Spinal cord (tissue), 10 donors: ENCODE measurements around the gene LTBP1. TPM values are rescaled to one million over a fixed set of nuclear protein-coding genes. Genes with fewer than 3 reads are reported as not detected.

Source experiments
- DNase-seq, 6 donors: peaks; one replicate each; pipeline versions ENCODE4 v3.0.0 to v3.0.0-alpha.2; 2013 to 2015; ENCODE audit warnings: low spot score in 6 of 6, low read depth in 4 of 6
- H3K27ac ChIP-seq: one replicate; pipeline ENCODE4 v1.5.1; 2013; ENCODE audit warnings: low read depth, low read length, control low read depth
- H3K27me3 ChIP-seq: one replicate; pipeline ENCODE4 v1.6.1; 2013; ENCODE audit warnings: low read length; ENCODE audit not compliant: control insufficient read depth, insufficient read depth
- H3K36me3 ChIP-seq: one replicate; pipeline ENCODE4 v1.6.1; 2013; ENCODE audit warnings: low read length; ENCODE audit not compliant: control insufficient read depth, insufficient read depth
- H3K4me1 ChIP-seq: one replicate; pipeline ENCODE4 v1.6.1; 2013; ENCODE audit warnings: low read length; ENCODE audit not compliant: control insufficient read depth, insufficient read depth
- H3K4me3 ChIP-seq: one replicate; pipeline ENCODE4 v1.5.1; 2013; ENCODE audit warnings: low read depth, low read length, control low read depth
- H3K9me3 ChIP-seq: one replicate; pipeline ENCODE4 v1.6.1; 2013; ENCODE audit warnings: low read length; ENCODE audit not compliant: control insufficient read depth, insufficient read depth
- WGBS: methylation state at CpG from one replicate; pipeline ENCODE4 v1.1.5; 2013; ENCODE audit warnings: missing lambda C conversion rate; ENCODE audit not compliant: insufficient coverage; 5-methylcytosine and 5-hydroxymethylcytosine counted together
- polyA plus RNA-seq, 2 donors: library from polyadenylated mRNA; unstranded; fragments of 120-200 nt; gene quantifications; one replicate each; pipeline ENCODE4 v1.2.1, GENCODE V29; 2013; ENCODE audit not compliant: insufficient read length in 2 of 2
- total RNA-seq, 2 donors: library from RNA; depleted of rRNA in 1 of 2; stranded (reverse); fragments of 120-200 nt in 1 of 2; fragments of >200 nt in 1 of 2; gene quantifications; one replicate each; pipeline versions ENCODE4 v1.2.3 to v1.2.4, GENCODE V29; 2013 to 2014
- donor health status: healthy.

Gene LTBP1
- total and polyA plus RNA-seq, 4 donors: 22.7 to 83.0 (median 51.7) TPM

GRCh38 chr2:33213648-33214047 is 266.9 kb downstream of the LTBP1 start:
- DNase-seq: no peak
- Histone ChIP-seq H3K9me3 (no peaks in the 10 kb centered on the region), H3K36me3 (no peaks in the 10 kb centered on the region), H3K27ac (peak overlapping the region; percentile 3), H3K4me3 (no peak overlapping the region), H3K4me1 (peaks cover 4% of the 10 kb centered on the region), H3K27me3 (no peaks in the 10 kb centered on the region)
- no CpG with 5 or more reads among the region's 2 CpGs for WGBS

GRCh38 chr2:33214436-33214835 is 267.7 kb downstream of the LTBP1 start:
- Histone ChIP-seq H3K36me3 (no peaks in the 10 kb centered on the region), H3K9me3 (no peaks in the 10 kb centered on the region), H3K4me1 (peaks cover 4% of the 10 kb centered on the region), H3K27ac (peak overlapping the region; percentile 3), H3K4me3 (no peak overlapping the region), H3K27me3 (no peaks in the 10 kb centered on the region)
- no peak for DNase-seq
- WGBS: 78% methylated on average over 9 of the region's 11 CpGs

- whole genome bisulfite sequencing: no CpG with 5 or more reads among the region's 6 CpGs
- no peak for DNase-seq
Observed at GRCh38 chr2:33214857-33215256, 268.1 kb downstream of the LTBP1 start.

GRCh38 chr2:33215299-33215698 is 268.5 kb downstream of the LTBP1 start:
- peak in 1 of 6 donors; percentile 13 for DNase-seq
- Histone ChIP-seq H3K4me3 (no peak overlapping the region), H3K9me3 (no peaks in the 10 kb centered on the region), H3K4me1 (peaks cover 4% of the 10 kb centered on the region), H3K27me3 (no peaks in the 10 kb centered on the region), H3K27ac (peak overlapping the region; percentile 21), H3K36me3 (no peaks in the 10 kb centered on the region)
- WGBS: 82% methylated on average over 2 of the region's 3 CpGs

More at GRCh38 chr2:33214857-33215256, 268.1 kb downstream of the LTBP1 start:
- no peaks in the 10 kb centered on the region for H3K9me3 ChIP-seq
- H3K27ac ChIP-seq: no peak overlapping the region
- H3K4me3 ChIP-seq: no peak overlapping the region
- H3K36me3 ChIP-seq: no peaks in the 10 kb centered on the region
- H3K4me1 ChIP-seq: peaks cover 4% of the 10 kb centered on the region
- H3K27me3 ChIP-seq: no peaks in the 10 kb centered on the region

- no peak for DNase-seq
- H3K36me3 ChIP-seq: no peaks in the 10 kb centered on the region
- no peak overlapping the region for H3K27ac ChIP-seq
- no peak overlapping the region for H3K4me3 ChIP-seq
- no CpG with 5 or more reads among the region's 3 CpGs for WGBS
- no peaks in the 10 kb centered on the region for H3K9me3 ChIP-seq
- peaks cover 4% of the 10 kb centered on the region for H3K4me1 ChIP-seq
- no peaks in the 10 kb centered on the region for H3K27me3 ChIP-seq
Observed at GRCh38 chr2:33215983-33216382, 269.2 kb downstream of the LTBP1 start.

- peak in 3 of 6 donors; percentile 25 to 77 (median 28) for DNase-seq
- H3K36me3 ChIP-seq: no peaks in the 10 kb centered on the region
- no peak overlapping the region for H3K4me3 ChIP-seq
- 61% methylated on average over 3 of the region's 3 CpGs for WGBS
- no peak overlapping the region for H3K27ac ChIP-seq
- peaks cover 4% of the 10 kb centered on the region for H3K4me1 ChIP-seq
- H3K27me3 ChIP-seq: no peaks in the 10 kb centered on the region
- H3K9me3 ChIP-seq: no peaks in the 10 kb centered on the region
Observed at GRCh38 chr2:33216508-33217182, 269.9 kb downstream of the LTBP1 start.

- peak in 1 of 6 donors; percentile 54 for DNase-seq
- H3K4me1 ChIP-seq: peaks cover 4% of the 10 kb centered on the region
- H3K27ac ChIP-seq: no peak overlapping the region
- no peak overlapping the region for H3K4me3 ChIP-seq
- H3K36me3 ChIP-seq: no peaks in the 10 kb centered on the region
- no peaks in the 10 kb centered on the region for H3K27me3 ChIP-seq
- 100% methylated on average over 1 of the region's 3 CpGs for WGBS
- H3K9me3 ChIP-seq: no peaks in the 10 kb centered on the region
Observed at GRCh38 chr2:33217406-33217805, 270.7 kb downstream of the LTBP1 start.

- no peak overlapping the region for H3K4me3 ChIP-seq
- DNase-seq: peak in 1 of 6 donors; percentile 34
- no peaks in the 10 kb centered on the region for H3K9me3 ChIP-seq
- no peaks in the 10 kb centered on the region for H3K27me3 ChIP-seq
- peaks cover 4% of the 10 kb centered on the region for H3K4me1 ChIP-seq
- H3K36me3 ChIP-seq: no peaks in the 10 kb centered on the region
- H3K27ac ChIP-seq: no peak overlapping the region
- 94% methylated on average over 3 of the region's 4 CpGs for WGBS
Observed at GRCh38 chr2:33219114-33219513, 272.4 kb downstream of the LTBP1 start.

- Histone ChIP-seq H3K4me1 (peaks cover 4% of the 10 kb centered on the region), H3K9me3 (no peaks in the 10 kb centered on the region), H3K27ac (no peak overlapping the region), H3K27me3 (no peaks in the 10 kb centered on the region), H3K4me3 (no peak overlapping the region), H3K36me3 (no peaks in the 10 kb centered on the region)
- no peak for DNase-seq
- no CpG with 5 or more reads among the region's 2 CpGs for whole genome bisulfite sequencing
Observed at GRCh38 chr2:33219850-33220275, 273.1 kb downstream of the LTBP1 start.

- no peak overlapping the region for H3K4me3 ChIP-seq
- WGBS: no CpG with 5 or more reads among the region's 3 CpGs
- no peak for DNase-seq
- no peaks in the 10 kb centered on the region for H3K9me3 ChIP-seq
- no peaks in the 10 kb centered on the region for H3K27me3 ChIP-seq
- no peak overlapping the region for H3K27ac ChIP-seq
- H3K36me3 ChIP-seq: no peaks in the 10 kb centered on the region
- peaks cover 4% of the 10 kb centered on the region for H3K4me1 ChIP-seq
Observed at GRCh38 chr2:33220533-33220932, 273.8 kb downstream of the LTBP1 start.
